GM18517 (cell line): ENCODE results near the gene RBM19.
"Not testable (repeated sequence)": the region's sequence is repeated elsewhere in the genome, so short reads cannot be mapped to it uniquely, and the experiment has no call there.

Experiments
- ATAC-seq: cut with Tn5 transposase; IDR thresholded peaks from one replicate; pipeline ENCODE4 v1.9.1; 2021; ENCODE audit warnings: mild to moderate bottlenecking, moderate library complexity; ENCODE audit not compliant: unreplicated experiment

RBM19 gene

DNA sequence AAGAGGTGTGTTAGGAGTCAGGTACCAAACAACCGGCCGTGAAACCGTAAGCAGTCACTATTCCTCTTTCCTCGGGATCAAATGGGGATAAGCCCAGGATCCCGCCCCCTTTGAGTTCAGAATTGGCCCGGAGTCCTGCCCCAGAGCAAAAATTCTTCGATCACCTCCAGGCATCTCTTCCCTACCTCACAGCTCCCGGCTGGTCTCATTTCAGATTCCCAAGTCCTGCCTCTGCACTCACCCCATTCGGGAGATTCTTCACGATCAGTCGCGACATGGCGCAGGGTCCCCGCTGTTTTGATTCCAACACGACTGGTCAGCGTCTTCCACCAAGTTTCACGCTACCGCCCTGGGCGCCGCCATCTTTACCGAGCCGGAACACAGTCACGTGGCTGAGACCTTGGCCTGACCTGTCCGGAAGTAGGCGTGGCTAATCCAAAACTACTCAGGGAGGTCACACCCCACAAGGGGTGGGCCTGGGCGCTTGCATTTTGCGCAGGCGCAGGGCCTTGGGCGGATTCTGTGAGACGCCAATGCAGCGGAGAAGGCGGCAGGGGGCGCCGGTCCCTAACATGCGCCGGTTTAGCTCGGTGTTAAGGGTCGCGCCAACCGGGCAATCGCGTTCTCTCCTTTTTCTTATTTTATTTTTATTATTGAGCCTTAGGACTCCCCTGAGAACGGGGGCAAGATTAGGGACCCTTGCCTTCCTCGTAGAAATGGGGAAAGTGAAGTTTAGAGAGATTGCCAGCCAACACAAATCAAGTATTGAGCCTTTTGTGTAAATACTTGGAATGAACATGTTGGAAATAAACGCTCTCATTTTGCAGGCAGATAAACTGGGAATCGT is at the start of gene RBM19:
TSS of gene RBM19 (minus strand) at position 375 of the 847 bp plus-strand sequence. CDS start at position 277, 98 bp downstream.
- peak; percentile 97 for ATAC-seq

DNA sequence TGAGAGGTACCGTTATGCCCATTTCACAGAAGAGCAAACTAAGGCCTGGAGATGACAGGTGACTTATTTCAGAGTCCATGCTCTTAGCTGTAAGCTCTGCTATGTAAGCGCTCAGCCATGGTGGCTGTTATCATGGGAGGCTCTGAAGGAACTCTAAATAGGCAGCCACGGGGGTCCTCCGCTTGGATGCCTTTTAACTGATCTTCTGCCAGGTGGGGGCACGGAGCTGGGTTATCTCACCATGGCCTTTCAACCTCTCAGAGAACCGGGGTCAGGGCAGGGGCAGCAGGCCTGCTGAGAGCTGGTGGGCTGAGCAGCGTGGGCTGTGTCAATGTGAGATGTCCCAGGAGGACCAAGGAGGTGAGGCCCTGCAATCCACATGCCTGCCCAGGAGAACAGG is 49.7 kb upstream of the RBM19 start:
- no peak for ATAC-seq

- no peak for ATAC-seq
Measured at GRCh38 chr12:114013575-114014345, 47.6 kb upstream of the RBM19 start.

DNA sequence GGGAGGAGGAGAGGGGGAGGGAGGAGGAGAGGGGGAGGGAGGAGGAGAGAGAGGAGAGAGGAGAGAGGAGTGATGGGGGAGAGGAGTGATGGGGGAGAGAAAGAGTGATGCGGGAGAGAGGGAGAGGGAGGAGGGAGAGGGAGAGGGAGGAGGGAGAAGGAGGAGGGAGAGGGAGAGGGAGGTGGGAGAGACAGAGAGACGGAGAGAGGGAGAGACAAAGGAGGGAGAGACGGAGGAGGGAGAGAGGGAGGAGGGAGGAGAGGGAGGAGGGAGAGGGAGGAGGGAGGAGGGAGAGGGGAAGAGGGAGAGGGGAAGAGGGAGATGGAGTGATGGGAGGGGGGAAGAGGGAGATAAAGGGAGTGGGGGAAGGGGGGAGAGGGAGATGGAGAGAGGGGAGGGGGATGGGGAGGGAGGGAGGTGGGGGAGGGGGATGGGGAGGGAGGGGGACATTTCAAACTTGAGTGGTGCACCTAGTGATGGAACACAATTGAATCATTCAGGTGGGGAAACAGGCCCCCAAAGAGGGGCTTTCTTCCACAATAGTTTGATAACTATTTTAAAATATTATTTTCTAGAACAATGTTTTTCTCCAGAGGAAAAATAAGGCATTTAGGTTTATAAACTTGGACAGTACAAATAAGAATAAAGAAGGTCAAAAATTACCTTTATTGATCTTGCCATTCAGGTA is 46.8 kb upstream of the RBM19 start:
- no peak for ATAC-seq

GRCh38 chr12:114011711-114012110 is 45.6 kb upstream of the RBM19 start:
- no peak for ATAC-seq

DNA sequence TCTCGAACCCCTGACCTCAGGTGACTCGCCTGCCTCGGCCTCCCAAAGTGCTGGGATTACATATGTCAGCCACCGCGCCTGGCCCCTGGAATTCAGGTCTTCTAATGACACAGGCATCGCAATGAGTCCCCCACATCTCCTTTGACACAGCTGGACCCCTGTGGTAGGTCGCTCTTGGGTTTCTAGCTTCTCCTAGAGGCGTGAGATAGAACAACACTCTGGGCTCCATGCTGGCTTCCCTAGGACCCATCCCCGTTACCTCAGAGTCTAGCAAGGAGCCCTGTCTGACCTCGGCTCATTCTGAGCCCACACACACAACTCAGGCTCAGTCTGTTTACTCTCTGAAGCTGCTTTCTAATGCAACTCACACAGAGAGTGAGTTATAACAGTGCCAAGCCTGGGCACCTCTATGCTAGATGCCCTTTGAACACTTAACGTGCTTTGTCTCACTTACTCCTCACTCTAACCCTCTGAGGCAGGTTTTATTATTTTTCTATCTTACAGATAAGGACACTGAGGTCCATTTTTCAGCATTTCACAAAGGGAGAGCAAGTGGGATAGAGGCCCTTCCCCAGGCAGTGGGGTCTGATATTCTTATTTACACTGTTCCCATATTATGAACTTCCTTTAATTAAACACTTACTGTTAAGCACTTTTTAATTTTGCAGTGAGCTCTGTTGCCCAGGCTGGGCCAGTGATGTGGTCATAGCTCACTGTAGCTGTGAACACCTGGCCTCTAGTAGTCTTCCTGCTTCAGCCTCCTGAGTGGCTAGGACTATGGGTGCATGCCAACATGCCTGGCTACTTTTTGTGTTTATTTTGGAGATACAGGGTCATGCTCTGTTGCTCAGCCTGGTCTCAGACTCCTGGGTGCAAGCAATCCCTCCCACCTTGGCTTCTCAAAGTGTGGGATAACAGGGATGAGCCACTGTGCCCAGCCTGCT is 40.6 kb upstream of the RBM19 start:
- no peak for ATAC-seq

- no peak for ATAC-seq
Measured at GRCh38 chr12:114004402-114004801, 38.3 kb upstream of the RBM19 start.

- ATAC-seq: no peak
Measured at GRCh38 chr12:114003286-114003685, 37.2 kb upstream of the RBM19 start.

DNA sequence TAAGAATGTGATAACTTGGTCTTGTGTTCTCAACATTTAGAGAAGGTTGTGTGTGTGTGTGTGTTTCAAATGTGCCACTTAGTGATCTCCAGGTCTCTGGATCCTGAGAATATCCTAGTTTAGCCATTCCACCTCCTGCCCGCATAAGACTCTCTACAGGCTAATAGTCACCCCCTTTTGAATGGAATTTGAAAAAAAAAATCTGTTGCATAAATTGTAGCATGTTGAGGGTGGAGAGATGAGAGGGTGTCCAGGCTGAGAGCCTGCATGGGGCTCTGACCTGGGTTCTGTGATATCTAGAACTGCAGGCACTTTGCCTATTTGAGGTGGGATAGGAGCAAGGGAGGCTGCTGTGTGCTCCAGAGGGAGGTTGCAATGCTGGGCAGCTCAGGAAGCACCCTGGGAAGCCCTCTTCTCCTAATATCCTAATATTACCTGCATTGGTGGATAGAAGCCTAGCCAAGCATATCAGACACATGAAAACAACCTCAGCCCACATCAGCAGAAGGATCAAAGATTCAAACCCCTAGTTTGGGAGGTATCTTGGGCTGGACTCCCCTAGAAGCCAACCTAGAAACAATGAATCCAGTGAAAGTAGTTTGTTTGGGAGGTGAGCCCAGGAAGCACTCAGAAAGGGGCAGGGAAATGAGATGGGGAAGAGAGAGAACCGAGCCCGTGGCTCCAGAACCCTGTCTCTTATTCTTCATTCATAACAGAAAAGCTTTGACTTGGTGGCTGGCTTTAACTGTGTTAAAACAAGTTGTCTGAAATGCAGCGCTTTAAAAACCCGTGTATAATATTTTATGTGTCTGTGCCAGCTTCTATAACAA is 35.6 kb upstream of the RBM19 start:
- no peak for ATAC-seq

GRCh38 chr12:114000861-114001260 is 34.7 kb upstream of the RBM19 start:
- ATAC-seq: no peak

DNA sequence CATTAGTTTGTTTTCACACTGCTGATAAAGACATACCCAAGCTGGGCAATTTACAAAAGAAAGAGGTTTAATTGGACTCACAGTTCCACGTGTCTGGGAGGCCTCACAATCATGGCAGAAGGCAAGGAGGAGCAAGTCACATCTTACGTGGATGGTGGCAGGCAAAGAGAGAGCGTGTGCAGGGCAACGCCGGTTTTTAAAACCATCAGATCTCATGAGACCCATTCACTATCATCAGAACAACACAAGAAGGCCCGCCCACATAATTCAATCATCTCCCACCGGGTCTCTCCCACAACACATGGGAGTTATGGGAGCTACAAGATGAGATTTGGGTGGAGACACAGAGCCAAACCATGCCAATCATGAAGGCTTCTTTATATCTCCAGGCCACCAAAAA is 34.1 kb upstream of the RBM19 start:
- not testable (repeated sequence) for ATAC-seq

DNA sequence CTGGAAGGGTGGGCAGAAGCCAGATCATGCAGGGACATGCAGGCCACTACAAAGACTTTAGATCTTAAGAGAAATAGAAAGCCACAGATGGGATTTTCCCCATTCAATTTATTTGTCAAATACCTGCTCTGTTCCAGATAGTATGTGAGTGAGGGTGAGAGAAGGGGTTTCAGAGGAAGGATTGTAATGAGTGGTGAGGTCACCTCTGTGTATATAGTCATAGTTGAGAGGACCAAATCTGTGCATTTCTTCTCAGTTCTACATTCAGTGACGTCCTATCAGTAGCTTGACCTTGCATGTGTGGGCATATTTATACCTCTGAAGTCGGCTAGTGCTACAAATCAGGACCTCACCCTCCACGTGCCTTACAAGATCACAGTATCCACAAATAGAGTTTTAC is 31.2 kb upstream of the RBM19 start:
- ATAC-seq: no peak

GRCh38 chr12:113996026-113996425 is 29.9 kb upstream of the RBM19 start:
- no peak for ATAC-seq

DNA sequence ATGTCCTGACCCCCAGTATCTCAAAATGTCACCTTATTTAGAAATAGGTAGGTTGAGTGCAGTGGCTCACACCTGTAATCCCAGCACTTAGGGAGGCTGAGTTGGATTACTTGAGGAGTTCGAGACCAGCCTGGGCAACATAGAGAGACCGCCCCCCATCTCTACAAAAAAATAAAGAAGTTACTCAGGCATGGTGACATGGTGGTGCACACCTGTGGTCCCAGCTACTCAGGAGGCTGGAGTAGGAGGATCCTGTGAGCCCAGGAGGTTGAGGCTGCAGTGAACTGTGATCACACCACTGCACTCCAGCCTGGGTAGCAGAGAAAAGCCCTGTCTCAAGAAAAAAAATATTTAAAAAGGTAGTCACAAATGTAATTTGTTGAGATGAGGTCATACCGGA is 27.9 kb upstream of the RBM19 start:
- no peak for ATAC-seq

DNA sequence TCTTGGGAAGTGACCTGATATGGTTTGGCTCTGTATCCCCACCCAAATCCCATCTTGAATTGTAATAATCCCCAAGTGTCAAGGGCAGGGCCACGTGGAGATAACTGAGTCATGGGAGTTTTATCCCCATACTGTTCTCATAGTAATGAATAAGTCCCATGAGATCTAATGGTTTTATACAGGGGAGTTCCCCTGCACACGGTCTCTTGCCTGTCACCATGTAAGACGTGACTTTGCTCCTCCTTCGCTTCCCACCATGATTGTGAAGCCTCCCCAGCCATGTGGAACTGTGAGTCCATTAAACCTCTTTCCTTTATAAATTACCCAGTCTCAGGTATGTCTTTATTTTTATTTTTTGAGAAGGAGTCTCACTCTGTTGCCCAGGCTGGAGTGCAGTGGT is 26.6 kb upstream of the RBM19 start:
- ATAC-seq: not testable (repeated sequence)

DNA sequence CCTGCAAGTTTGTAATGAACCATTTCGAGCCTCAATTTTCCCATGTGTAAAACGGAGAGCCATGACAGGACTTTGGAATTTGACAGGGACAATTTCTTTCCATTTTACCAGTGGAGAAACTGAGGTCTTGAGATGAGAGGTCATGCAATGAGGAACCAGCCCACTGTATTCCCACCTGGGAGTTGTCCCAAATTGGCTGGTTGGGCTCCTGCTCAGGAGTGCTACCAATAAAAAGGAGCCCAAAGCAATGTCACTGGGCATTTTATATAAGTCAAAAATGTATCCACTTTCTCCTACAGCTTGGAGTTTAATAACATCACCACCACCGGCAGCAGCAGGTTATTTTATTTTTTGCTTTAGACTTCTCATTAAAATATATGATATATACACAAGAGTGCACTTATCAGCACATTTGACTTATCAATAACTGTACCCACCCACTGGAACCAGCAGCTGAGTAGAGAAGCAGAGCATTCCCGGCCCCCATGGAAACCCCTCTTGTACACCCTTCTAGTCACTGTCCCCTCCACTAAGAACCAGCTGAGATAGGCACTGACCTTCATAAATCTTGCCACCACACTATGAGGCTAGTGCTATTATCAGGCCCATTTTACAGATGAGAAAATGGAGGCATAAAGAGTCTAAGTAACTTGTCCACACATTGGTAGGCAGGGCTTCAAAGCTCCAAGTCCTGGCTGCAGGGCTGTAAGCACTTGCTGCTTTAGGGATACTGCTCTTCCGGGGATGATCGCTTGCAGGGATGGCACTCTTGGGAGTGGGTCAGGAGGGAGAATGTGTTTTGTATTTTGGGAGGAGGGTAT is 25.3 kb upstream of the RBM19 start:
- ATAC-seq: no peak

DNA sequence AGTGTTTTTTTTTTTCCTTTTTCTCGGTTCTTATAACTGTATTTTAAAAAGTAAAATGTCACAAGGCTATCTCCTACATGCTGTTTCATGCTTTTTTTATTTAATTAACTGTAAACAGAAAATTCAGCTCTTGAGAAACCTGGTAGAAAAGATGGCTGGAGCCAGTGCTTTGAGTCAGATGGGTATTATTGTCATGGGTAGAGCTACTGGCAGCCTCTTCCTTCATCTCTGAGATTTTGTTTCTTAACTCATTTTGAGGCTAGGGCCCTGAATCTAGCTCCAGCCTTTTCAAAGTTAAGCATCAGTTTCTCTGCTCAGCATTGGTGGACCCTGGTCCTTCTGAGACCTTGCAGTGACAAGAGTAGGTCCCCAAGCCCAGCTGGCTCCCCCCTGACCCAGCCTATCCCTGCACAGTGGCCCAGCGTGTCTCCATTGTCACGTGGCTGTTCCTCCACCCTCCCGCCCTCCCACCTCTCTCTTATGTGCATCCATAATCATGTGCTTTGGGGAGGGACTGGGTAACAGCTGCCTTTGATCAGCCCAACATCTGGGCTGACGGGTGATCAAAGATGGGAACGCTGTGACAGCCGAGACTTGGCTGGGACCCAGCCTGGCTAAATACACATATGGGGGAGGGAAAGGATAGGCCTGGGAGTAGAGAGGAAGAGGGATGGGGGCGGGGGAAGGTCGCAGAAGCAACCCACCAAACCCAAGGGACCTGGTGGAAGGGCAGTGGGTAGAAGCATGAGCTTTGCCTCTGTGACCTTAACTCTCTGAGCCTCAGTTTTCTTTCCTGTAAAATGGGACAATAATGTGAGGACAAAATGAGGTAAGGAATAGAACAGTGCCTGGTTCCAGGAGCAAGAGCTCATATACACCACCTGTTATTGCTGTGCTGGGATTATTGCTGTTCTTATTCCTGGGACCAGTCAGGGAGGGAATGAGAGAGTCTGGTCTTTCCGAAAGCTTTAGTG is 24.4 kb upstream of the RBM19 start:
- ATAC-seq: no peak

- no peak for ATAC-seq
Measured at GRCh38 chr12:113988976-113989375, 22.9 kb upstream of the RBM19 start.
